GM10266 (cell line): ENCODE measurements around the gene INTS7.

Experiments used
- DNase-seq: peaks from one replicate; pipeline ENCODE4 v3.0.0; 2012; ENCODE audit errors: extremely low spot score
- CTCF ChIP-seq: IDR thresholded peaks from 2 replicates; pipeline ENCODE4 v1.5.1; 2012; ENCODE audit warnings: mild to moderate bottlenecking, low read depth; ENCODE audit not compliant: control insufficient read depth, insufficient read depth; ENCODE audit errors: missing control alignments

INTS7 gene

GRCh38 chr1:212013672-212014071 lies 21.7 kb downstream of the INTS7 start:
- DNase-seq: no peak
- TF ChIP-seq CTCF: no peak

DNA sequence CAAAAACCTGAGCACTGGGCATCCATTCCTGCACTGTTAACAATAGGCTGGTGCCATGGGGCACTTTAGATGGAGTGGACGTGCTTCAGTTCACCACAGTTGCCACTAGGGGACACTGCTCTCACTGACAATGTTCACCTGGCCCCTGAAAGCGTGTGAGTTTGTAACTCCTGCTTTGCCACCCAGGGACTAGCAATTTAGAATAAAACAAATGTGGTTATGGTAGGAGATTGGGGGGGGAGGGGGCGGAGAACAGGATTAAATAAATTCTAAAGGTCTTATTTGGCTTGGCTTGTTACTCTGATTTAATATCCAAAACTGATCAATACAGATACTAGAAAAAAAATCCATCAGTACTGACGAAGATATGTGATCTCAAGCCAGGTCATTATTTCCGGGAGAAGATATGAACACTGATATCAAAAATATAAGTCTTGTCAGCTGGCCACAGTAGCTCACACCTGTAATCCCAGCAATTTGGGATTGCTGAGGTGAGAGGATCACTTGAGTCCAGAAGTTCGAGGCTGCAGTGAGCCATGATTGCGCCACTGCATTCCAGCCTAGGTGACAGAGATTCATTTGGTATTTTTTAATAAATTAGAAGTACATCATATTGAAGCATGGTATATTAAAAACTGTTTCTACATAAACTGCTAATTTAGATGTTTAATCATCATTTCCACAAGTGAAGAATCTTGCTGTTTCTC lies 23.2 kb downstream of the INTS7 start:
- peak; percentile 84 for DNase-seq
- peak; percentile 93 for TF ChIP-seq CTCF

DNA sequence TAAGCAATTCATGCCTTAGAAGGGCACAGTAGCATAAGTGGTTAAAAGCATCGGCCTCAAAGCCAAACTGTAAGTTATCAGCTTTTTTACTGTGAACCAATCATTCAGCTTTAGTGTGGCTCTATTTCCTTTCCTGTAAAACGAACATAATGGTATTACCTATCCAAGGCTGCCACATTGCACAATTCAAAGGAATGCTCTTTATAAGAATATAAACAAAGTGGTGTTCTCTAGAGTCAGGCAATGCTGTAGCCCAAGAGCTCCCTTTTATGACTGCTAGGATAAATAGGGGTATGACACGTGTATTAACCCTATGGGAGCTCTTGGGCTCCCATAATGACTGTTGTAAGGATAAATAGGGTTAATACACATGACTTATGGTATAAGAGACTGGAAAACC lies 25.4 kb downstream of the INTS7 start:
- no peak for TF ChIP-seq CTCF
- DNase-seq: no peak

- no peak for DNase-seq
- no peak for TF ChIP-seq CTCF
Measured at GRCh38 chr1:212009561-212009960, 25.8 kb downstream of the INTS7 start.

- no peak for DNase-seq
- no peak for TF ChIP-seq CTCF
Measured at GRCh38 chr1:212007886-212008285, 27.5 kb downstream of the INTS7 start.

- no peak for TF ChIP-seq CTCF
- no peak for DNase-seq
Measured at GRCh38 chr1:212007178-212007577, 28.2 kb downstream of the INTS7 start.

GRCh38 chr1:212004895-212005608 lies 30.3 kb downstream of the INTS7 start:
- no peak for DNase-seq
- TF ChIP-seq CTCF: no peak
